GM04503 (cell line): ENCODE results near the gene KMO.

Experiments
- DNase-seq: peaks from one replicate; pipeline ENCODE4 v3.0.0-alpha.2; 2012; ENCODE audit warnings: low read depth

The KMO gene

DNA sequence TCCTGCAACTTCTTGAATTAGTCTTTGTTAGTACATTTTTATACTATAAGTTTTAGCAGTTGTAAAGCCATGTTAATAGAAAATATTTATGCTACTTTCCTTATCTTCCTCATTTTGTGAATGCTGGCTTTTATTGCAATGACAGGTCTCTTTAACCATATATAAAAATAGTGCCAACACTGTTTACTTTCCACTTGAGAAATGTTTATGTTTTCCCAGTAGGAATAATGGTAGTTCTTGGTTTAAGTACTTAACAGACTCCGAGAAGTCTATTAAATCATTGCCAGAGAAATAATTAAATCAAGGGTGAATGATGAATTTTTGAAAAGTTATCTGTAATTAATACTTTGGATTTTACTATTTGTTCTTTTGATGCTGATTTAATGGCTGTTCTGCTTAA lies 98.3 kb downstream of the KMO start:
- DNase-seq: no peak

GRCh38 chr1:241630899-241631298 lies 98.7 kb downstream of the KMO start:
- DNase-seq: no peak

- DNase-seq: no peak
These were observed 99.5 kb downstream of the KMO start for GRCh38 chr1:241631674-241632073.

- DNase-seq: no peak
These were observed 100.8 kb downstream of the KMO start for GRCh38 chr1:241632987-241633386.

GRCh38 chr1:241635556-241636152 lies 103.5 kb downstream of the KMO start:
- no peak for DNase-seq

GRCh38 chr1:241636291-241636690 lies 104.1 kb downstream of the KMO start:
- DNase-seq: no peak

- no peak for DNase-seq
These were observed 104.9 kb downstream of the KMO start for GRCh38 chr1:241637046-241637590.

DNA sequence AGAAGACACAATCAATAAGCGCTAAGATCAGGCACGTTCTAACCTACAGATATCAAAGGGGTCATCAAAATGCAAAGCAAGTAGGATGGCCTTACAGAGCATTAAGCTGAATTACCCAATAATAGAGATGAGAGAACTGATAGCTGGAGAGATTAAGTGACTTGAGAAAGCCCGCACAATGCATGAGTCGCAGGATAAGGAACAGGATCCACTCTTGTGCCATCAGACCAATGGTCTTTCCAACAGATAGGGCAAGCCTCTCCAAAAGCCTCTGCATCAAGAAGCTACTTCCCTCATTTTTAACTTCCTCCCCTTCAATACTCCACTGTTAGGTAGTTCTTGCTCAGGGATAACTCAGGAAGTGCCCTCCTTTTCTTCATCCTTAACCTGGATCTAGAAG lies 105.4 kb downstream of the KMO start:
- no peak for DNase-seq

- no peak for DNase-seq
These were observed 106.0 kb downstream of the KMO start for GRCh38 chr1:241638099-241638682.

DNA sequence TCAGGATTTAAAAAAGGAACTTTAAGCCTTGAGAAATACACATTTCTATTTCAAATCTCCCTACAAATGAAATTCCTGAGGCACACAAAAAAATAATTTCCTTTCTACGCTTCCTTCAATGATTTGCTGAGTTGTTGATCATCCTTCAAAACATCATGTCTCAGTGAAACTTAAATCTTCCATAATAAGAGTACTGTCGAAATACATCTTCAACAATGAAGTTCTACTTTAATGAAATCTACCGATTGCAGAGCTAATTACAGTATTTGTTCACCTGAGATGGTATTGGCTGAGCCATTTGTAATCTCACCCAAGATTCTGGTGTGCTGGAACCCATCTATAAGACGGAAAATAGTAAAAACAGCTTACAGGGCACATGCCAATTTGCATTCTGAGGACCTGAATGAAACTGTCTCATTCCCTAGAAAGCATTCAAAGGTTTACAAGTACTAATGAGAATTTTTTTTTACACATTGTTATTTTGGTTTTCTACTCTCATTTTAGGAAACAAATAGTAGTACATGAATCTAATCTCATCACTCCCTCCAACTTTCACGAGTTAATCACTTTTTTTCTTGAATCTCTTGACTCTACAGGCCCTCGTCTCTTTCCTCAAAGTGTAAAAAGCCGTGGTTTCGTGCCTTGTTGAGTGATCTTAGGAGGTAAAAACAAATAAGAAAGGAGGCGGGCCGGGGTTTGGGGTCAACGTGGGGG lies 106.9 kb downstream of the KMO start:
- DNase-seq: no peak

DNA sequence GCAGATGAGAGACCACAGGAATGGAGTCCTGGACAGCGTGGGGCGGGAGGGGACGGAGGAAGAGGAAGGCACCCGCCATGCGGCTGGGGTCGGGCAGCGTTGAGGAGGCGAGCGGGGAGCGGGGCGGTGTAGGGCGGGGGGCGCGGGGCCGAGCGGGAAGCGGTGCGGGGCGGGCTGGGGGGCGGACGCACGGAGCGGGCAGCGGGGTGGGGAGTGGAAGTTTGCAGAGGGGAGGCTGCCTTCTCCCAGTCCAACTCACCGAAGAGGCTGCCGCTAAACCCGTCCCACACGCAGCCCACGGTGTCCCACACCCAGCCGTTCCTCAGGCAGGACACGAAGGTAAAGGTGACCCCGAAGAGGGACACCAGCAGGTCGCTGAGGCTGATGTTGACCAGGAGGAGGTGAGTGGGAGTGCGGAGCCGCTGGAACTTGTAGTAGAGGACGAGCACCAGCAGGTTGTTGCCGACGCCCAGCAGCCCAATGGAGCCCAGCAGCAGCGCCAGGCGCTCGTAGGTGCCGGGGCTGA lies 107.5 kb downstream of the KMO start:
- no peak for DNase-seq

DNA sequence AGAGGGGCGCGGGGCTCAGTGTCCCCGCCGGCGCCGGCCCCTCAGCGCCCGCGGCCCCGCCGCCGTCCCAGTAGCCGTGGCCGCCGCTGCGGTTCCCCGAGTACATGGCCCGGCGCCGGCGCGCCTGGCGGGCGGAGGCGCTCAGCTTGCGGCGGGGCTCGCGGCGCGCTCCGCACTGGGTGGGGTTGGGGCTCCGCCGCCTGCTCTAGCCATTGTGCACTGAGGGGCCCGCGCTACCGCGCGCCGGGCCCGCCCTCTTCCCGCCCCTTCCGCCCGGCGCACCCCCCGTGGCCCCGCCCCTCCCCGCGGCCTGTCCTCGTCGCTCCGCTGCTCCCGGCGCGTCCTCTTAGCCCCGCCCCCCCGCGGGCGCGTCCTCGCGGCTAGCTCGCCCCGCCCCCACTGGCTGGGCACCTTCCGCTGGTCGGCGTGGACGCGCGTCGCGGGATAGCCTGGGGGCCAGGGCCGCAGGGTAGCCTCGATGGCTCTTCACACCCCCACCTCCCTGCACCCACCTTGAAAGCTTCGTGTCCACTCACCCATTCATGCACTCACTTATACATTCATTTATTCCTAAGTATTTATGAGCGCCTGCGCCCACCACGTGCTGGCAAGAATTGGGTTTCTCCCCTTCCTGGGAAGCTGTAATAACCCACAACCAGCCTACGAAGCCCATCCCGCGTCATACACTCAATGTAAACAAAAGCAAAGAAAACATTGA lies 108.1 kb downstream of the KMO start, which contains the start of the genes CHML and OPN3:
Gene CHML (minus strand): TSS at position 221 of the 718 bp plus-strand sequence. CDS start 4,603 bp downstream, outside the sequence.
Gene OPN3 (minus strand): TSS at position 221 of the 718 bp plus-strand sequence. CDS start 115 bp downstream, at position 106.
- no peak for DNase-seq

- no peak for DNase-seq
These were observed 108.9 kb downstream of the KMO start for GRCh38 chr1:241640867-241641622.

- DNase-seq: no peak
These were observed 109.8 kb downstream of the KMO start for GRCh38 chr1:241641773-241642592.

DNA sequence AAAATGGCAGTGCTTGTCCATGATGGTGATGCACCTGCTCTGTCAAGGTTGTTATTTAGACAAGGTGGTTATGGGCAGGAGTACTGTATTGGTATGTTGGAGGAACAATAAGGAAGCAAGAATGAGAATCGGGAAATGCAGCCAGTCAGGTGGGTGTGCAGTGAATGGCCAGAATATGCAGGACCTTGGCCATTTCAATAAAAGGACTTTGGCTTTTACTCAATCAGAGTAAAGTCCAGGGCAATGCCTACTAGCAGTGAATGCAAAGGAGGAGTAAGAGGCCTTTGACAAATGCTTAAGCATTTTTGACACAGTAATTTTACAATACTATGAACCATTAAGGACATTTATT lies 110.4 kb downstream of the KMO start:
- DNase-seq: no peak

DNA sequence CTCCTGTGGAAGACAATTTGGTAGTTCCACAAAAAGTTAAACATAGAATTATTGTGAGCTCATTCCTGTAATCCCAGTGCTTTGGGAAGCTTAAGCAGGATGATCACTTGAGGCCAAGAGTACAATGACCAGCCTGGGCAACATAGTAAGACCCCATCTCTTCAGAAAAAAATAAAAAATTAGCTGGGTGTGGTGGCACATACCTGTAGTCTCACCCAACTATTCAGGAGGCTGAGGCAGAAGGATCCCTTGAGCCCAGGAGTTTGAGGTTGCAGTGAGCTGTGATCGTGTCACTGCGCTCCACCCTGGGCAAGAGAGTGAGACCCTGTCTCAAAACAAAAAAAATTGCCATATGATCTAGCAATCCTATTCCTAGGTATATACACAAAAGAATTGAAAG lies 112.1 kb downstream of the KMO start:
- DNase-seq: no peak

- DNase-seq: no peak
These were observed 113.0 kb downstream of the KMO start for GRCh38 chr1:241645199-241645598.
